ENCODE measurements around the gene RABGAP1L. TPM values are rescaled to one million over a fixed set of nuclear protein-coding genes. Genes with fewer than 3 reads are reported as not detected.

The RABGAP1L gene
- total and polyA plus RNA-seq, 2 of the 8 experiments (the other 6 are each of a cell fraction or from before 2014, with no cell fraction given): 33.3 to 156 TPM

GRCh38 chr1:174165471-174166137 is 6.3 kb downstream of the RABGAP1L start (continued):
- no peak for TF ChIP-seq BRCA1 (IDR thresholded peaks at IDR 0.05; ENCODE audit: low read depth, low read length)
- TF ChIP-seq MAFK (IDR thresholded peaks at IDR 0.05; ENCODE audit: low read depth, low read length): no peak
- no peak for TF ChIP-seq POU5F1 (IDR thresholded peaks at IDR 0.05; ENCODE audit: low read depth, low read length)
- TF ChIP-seq CHD7 (IDR thresholded peaks at IDR 0.05; ENCODE audit: insufficient replicate concordance, low read length): no peak
- TF ChIP-seq USF2 (IDR thresholded peaks at IDR 0.05; ENCODE audit: low read length): no peak

Measured in H1 (cell line).